BJ (cell line): ENCODE data around the gene PCSK2. TPM values are rescaled to one million over a fixed set of nuclear protein-coding genes. Genes with fewer than 3 reads are reported as not detected.

ENCODE experiments used
- CTCF ChIA-PET: fragments of 350-600 bp; formaldehyde crosslinking; extraction: SDS; loops from one replicate; lab custom pipeline; 2021; ENCODE audit warnings: antibody characterized with exemption, inconsistent platforms; lab: Yijun Ruan, JAX
- POLR2A ChIA-PET: fragments of 300-600 bp; sonication (Branson Sonifier 250); formaldehyde crosslinking; extraction: SDS; loops from one replicate; lab custom pipeline; 2021; ENCODE audit warnings: antibody characterized with exemption; lab: Charles Lee
- DNase-seq: peaks from one replicate; pipeline ENCODE4 v3.0.0-alpha.2; 2011; ENCODE audit warnings: low read depth
- H3K27me3 ChIP-seq: 2 replicates; pipeline ENCODE4 v1.6.0; 2011; ENCODE audit warnings: low read length; ENCODE audit not compliant: control insufficient read depth, insufficient read depth
- H3K36me3 ChIP-seq: 2 replicates; pipeline ENCODE4 v1.5.1; 2011; ENCODE audit warnings: low read length; ENCODE audit not compliant: control insufficient read depth, insufficient read depth
- H3K4me3 ChIP-seq: 2 replicates; pipeline ENCODE4 v1.5.1; 2011; ENCODE audit warnings: low read depth, mild to moderate bottlenecking, control low read depth, low read length
- polyA plus RNA-seq: library from polyadenylated mRNA; depleted of rRNA; stranded (reverse); fragments of >200 nt; gene quantifications from 2 replicates; pipeline ENCODE4 v1.2.3, GENCODE V29; 2011
- TF ChIP-seq, protein P1 (sequence below): IDR thresholded peaks from 2 replicates; pipeline ENCODE4 v1.5.1; 2011; ENCODE audit warnings: low read depth, mild to moderate bottlenecking, control low read depth, inconsistent platforms, low read length, moderate library complexity; ENCODE audit not compliant: insufficient read depth

The PCSK2 gene
- polyA plus RNA-seq, 1 experiment = not detected

DNA sequence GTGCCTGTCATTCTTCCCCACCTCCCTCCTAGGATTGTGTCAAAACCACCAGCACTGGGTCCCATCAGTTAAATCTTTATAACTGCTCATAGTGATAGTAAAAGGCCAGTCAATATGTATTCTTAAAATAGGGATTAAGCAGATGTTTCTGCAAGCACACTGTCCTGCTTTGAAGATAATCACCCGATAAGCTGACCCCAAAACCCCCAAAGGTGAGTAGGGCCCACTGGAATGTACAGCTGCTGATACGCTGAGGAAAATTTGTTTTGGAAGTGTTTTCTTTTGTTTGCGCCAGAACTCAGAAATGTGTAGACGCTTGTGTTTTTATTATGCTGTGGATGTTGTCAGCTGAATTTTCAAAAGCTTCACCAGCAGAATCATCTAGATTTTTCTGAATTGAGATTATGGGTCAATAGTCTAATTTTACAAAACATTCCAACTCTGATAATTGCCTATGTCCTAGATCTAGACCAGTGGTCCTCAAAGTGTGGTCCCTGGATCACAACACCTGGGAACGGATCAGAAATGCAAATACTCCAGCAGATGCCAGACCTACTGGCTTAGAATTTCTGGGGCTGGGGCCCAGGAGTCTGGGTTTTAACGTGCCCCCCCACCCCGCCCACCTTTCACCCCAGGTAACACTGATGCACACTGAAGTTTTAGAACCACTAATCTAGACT is 292.9 kb downstream of the PCSK2 start:
- Histone ChIP-seq H3K36me3 (no peaks in the 10 kb centered on the region), H3K27me3 (no peaks in the 10 kb centered on the region), H3K4me3 (no peak overlapping the region)
- no peak for DNase-seq
- ChIA-PET CTCF (interaction anchor here (0.9 to 2.6 kb wide), 2 partner anchors 15 to 132 kb away, joined by 3 to 12 read pairs; no protein-coding TSS in a partner anchor), POLR2A (no interaction called here)
- TF ChIP-seq, protein P1, sequence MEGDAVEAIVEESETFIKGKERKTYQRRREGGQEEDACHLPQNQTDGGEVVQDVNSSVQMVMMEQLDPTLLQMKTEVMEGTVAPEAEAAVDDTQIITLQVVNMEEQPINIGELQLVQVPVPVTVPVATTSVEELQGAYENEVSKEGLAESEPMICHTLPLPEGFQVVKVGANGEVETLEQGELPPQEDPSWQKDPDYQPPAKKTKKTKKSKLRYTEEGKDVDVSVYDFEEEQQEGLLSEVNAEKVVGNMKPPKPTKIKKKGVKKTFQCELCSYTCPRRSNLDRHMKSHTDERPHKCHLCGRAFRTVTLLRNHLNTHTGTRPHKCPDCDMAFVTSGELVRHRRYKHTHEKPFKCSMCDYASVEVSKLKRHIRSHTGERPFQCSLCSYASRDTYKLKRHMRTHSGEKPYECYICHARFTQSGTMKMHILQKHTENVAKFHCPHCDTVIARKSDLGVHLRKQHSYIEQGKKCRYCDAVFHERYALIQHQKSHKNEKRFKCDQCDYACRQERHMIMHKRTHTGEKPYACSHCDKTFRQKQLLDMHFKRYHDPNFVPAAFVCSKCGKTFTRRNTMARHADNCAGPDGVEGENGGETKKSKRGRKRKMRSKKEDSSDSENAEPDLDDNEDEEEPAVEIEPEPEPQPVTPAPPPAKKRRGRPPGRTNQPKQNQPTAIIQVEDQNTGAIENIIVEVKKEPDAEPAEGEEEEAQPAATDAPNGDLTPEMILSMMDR = no peak

- ChIA-PET CTCF (interaction anchor here (2.6 kb wide), 1 partner anchor 16 kb away, joined by 12 read pairs; no protein-coding TSS in a partner anchor), POLR2A (no interaction called here)
- H3K36me3 ChIP-seq = no peaks in the 10 kb centered on the region
- TF ChIP-seq, protein P1 = no peak
- no peak for DNase-seq
- H3K4me3 ChIP-seq = no peak overlapping the region
- no peaks in the 10 kb centered on the region; the same call in 1 of the 2 replicates for H3K27me3 ChIP-seq
Observed at GRCh38 chr20:17520583-17520982, 293.7 kb downstream of the PCSK2 start.

DNA sequence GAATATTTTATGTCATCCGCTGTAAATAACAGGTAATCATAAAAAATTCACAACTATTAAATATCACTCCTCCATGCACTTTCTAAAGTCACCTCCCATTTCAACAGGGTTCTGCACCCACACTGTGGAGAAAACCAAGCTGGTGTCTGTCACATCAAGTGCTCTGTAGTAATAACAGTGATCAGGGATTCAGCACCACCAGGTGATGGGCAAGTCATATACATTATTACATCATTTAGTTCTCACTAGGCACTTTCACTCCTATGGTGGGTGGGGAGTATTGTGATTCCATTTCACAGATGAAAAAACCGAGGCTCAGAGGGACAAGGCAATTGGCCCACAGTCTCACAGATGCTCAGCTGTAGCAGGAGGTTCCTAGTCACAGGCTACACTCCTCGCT is 295.7 kb downstream of the PCSK2 start:
- ChIA-PET POLR2A (no interaction called here), CTCF (no interaction called here)
- H3K36me3 ChIP-seq = no peaks in the 10 kb centered on the region
- no peak overlapping the region for H3K4me3 ChIP-seq
- TF ChIP-seq, protein P1 = no peak
- DNase-seq = no peak
- no peaks in the 10 kb centered on the region; the same call in 1 of the 2 replicates for H3K27me3 ChIP-seq

DNA sequence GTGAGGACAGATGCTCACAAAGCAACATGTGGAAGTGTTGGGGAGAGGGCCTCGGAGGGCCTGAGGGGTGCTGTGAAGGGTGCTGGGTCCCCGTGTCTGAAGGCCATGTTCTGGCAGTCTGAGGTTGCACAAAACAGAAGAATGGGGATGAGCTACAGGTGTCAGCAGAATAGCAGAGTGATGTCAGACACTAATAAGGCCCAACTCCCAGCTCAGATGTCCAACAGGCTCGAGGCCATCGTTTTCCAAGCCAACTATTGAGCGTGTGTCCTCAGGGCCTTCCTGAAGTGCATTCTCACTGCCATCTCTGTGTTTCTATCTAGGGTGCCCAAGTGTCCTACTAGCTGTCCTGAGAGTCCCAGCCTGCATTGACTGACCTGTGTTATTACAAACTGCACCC is 296.5 kb downstream of the PCSK2 start:
- ChIA-PET CTCF (interaction anchor here (1.1 kb wide), 1 partner anchor 18 kb away, joined by 4 read pairs; no protein-coding TSS in a partner anchor), POLR2A (no interaction called here)
- H3K27me3 ChIP-seq = no peaks in the 10 kb centered on the region; the same call in 1 of the 2 replicates
- no peaks in the 10 kb centered on the region for H3K36me3 ChIP-seq
- no peak for DNase-seq
- no peak overlapping the region for H3K4me3 ChIP-seq
- TF ChIP-seq, protein P1 = no peak

DNA sequence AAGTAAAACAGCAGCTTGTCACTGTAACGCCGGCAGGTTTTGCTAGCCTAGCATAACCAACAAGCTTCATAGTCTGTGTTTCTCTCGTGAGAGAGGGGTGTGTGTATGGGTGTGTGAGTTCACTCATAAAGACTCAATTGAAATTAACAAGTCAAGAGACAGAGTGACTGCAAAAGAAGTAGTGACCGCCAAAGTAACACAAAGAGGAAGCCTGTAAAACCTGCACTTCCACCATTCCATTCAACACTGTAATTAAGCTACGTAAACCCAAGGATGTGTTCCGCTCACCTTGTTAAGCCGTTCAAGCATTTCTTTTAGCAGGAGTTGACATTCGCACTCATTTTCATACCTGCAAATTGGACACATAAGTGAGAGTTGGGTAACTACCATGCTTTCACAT is 297.7 kb downstream of the PCSK2 start:
- DNase-seq = no peak
- ChIA-PET POLR2A (no interaction called here), CTCF (interaction anchor here (1.4 kb wide), 1 partner anchor 12 kb away, joined by 5 read pairs; no protein-coding TSS in a partner anchor)
- no peak overlapping the region for H3K4me3 ChIP-seq
- H3K27me3 ChIP-seq = no peaks in the 10 kb centered on the region; the same call in 1 of the 2 replicates
- H3K36me3 ChIP-seq = no peaks in the 10 kb centered on the region
- TF ChIP-seq, protein P1 = no peak
